Posterior cingulate gyrus (tissue), 11 donors: ENCODE results near the gene HAUS7.
A peak's percentile ranks its signal among the peaks of the same experiment; 100 is the strongest.

Source experiments
- DNase-seq, 10 donors: peaks; one replicate each; pipeline versions ENCODE4 v3.0.0 to v3.0.0-alpha.2; 2020 to 2021; ENCODE audit warnings: mixed read lengths in 3 of 10
- intact Hi-C: fragments of 100-400 bp; cut with DNase I; formaldehyde crosslinking; loops from one replicate; pipeline ENCODE4 v1.15.1; 2023

HAUS7 gene

DNA sequence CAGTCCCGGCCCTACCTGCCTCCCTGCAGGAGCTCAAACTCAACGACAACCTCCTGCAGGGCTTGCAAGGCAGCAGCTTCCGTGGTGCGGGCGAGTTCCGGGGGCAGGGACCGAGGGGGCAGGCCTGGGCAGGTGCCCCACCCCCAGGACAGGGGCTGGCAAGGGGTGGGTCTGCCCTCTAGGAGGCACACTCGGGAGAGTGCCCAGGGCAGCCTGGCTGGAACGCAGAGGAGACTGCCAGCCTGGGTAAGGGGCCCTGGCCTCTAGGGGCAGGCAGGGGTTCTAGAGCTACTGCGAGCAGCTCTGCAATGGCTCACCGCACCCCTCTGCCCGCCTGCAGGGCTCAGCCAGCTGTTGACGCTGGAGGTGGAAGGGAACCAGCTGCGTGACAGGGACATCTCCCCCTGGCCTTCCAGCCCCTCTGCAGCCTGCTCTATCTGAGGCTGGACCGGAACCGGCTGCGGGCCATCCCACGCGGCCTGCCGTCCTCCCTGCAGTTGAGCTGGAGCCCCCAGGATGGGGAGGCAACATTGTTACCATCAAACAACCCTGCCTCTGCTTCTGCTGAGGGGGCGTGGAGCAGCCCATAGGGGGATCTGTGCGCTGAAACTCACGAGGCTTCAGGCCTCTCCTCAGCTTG is 12.1 kb upstream of the HAUS7 start:
- no peak for DNase-seq
- intact Hi-C loops = no loop called here

DNA sequence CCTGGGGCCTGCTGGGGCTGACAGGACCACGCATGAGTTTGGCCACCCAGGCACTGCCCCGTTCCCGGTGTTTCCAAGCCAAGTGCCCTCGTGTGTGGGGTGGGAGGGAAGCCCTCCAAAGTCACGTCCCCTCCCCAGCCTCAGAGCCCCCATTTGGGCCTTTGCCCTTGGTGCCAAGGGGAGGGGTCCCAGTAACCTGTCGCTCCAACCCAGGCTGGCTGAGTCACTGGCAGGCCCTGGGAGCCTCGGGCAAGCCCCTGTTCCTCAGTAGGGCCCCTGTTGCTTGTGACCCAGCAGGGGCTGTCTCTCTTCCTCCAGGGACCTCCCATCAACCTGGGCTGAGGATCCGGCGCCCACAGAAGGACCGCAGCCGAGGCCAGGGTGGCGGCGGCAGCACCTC is 10.7 kb upstream of the HAUS7 start:
- no peak for DNase-seq
- intact Hi-C loops = no loop called here

DNA sequence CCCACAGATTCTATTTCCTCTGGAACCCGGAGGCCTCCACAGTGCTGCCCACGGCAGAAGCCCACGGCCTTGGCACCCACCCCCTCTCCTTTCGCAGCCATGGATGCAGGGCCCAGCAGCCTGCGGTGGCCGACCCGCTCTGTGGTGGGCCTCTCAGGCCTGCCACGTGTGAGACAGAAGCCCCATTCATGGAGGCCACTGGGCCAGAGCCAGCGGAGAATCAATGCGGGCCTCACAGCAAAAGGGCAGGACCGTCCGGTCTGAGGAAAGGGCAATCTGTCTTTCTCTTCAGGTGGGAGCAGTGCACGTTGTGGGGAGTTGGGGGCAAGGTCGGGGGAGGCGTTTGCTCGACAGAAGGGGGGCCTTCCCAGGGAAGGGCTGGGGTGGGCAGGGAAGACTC is 8.4 kb upstream of the HAUS7 start:
- intact Hi-C loops = no loop called here
- peak in 4 of 10 donors; percentile 17 to 46 (median 31) for DNase-seq

DNA sequence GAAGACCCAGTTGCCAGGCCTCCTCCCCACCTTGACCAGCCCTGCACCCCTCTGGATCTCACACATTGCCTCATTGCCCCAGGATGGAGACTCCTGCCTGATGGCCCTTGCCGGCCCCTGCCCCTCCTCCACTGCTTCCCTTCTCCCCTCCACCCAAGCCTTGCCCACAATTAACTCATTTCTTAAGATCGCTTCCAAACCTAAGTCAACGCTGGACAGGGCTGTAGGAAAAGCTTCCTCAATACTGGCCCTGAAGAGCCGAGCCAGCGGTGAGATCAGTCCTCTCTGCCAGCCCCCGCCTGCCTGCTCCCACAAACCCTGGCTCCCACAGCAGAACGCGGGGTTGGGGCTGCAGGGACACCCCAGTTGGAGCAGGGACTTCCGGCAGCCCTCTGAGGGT is 7.5 kb upstream of the HAUS7 start:
- intact Hi-C loops = no loop called here
- DNase-seq = no peak

DNA sequence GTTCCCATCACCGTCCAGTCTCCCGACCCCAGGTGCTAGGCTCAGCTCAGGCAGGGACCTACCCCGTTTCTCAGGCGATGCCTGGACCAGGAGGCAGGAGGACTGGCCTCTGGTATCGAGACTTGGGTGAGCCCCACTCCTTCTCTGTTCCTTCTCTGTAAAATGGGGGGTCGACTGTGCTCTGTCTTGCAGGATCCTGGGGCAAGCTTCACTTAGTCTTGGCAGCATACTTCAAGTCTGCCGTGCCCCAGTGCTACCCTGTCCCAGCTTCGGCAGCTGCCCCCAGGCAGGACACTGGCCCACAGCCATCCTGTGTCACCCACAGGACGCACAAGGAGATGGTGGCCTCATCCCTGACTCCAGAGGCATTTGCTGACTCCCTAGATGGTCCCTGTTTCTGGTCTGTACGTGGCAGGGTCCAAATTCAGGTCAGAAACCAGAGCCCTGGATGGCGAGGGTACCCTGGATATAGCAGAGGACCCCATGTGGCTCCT is 7.0 kb upstream of the HAUS7 start:
- no peak for DNase-seq
- intact Hi-C loops = no loop called here

DNA sequence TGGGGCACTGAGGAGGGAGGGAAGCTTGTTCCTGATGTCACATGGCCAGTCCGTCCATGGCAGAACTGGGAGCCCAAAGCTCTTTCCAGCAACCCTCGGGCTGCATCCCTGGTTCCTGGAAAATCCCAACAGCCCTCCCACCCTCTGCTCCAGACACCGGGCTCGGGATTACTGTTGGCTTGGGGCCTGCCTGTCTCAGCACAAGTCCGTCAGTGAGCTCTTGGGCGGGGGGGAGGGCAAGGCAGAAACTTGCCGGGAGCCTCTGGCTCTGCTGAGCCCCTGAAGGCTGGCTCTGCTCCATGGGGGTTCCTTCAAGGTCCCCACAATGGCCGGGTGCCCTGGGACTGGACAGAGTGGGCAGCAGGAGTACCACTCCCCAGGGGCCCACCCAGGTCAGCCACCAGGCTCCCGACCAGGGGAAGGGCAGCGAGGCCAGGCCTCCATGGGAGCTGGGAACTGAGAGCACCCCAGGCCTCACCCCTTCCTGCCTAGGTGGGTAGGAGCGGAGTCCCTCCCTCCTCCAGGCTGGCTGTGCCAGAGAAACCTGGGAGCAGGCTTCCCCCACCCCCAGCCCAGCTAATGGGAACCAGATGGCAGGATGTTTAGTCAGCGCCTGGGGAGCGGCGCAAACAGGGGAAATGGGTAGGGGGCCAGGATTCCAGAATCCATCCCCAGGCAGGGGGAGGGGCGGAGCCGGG is 6.4 kb upstream of the HAUS7 start:
- intact Hi-C loops = no loop called here
- no peak for DNase-seq

DNA sequence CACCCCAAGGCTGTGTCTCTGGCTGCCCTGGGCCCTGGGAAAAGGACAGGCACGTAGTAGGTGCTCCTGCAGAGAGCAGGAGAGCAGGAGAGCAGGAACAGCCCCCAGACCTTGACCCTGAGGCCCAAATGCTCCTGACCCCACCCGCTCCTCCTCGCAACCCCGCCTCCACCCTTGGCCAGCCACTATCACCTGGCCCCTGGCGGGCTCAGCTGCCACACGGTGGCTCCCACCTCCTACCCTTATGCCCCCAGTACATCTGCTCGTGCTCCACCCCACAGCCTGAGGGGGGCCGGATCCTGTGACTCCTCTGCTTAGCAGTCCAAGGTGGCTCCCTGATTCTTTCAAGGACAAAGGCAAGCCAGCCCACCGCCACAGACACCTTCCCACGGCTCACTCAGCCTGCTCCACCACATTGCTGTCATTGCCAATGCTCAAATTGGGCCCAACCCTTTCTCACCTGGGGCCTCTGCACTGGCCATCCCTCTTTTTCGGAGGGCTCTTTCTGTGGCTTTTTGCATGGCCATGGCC is 5.4 kb upstream of the HAUS7 start:
- DNase-seq = no peak
- intact Hi-C loops = no loop called here

DNA sequence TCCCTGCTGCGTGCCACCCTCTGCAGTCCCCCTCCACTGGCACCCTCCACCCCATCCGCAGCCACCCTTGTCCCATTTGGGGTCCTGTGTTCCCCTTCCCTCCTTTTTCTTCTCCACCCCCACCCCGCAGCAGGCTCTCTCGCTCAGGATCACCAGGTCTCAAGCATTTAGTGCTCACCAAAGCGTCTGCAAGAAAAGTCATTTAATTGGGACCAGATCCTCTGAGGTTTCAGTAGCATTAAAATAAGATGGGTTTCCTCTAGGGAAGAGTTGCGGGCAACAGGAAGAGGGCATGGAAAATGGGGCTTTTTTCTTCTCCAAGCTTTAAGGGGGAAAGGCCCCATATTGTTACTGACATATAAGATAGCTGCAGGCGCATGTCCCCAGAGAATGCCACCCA is 4.9 kb upstream of the HAUS7 start:
- no peak for DNase-seq
- intact Hi-C loops = no loop called here

DNA sequence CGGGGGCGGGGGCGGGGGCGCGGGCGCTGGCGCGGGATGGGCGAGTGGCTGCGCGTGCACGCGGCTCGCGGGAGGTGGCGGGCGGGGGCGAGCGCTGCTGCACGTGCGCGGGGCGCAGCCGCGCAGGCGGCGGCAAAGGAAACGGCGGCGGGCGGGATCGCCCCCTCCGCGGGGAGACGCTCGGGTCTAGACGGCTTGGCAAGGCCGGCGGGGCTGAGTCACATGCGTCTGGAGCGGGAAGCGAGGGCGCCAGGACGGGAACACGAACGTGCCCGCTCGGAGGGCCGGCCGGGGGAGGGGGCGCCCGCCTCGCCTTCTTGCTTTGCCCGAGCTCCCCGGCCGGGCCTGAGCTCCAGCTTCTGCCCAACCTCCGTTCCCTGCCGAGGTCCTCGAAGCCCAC is 4.3 kb upstream of the HAUS7 start:
- intact Hi-C loops = no loop called here
- DNase-seq = peak in 7 of 10 donors; percentile 39 to 93 (median 50)

DNA sequence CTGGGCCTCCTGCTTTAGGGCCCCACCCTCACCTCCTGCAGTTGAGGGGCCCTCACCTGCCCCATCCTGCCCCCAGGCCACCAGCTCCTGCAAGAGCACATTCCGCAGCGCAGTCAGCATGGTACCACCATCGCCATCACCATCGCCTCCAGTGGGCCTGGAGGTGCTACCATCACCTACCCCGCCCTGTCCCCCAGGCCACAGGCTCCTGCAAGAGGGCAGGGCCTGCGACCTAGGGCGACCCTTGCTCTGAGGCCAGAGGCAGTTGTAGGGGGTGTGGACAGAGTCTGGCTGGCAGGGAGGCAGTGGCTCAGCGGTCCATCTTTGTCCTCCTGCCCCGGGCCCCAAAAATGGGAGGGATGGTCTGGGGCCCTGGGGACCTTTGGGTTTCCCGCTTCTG is 3.9 kb upstream of the HAUS7 start:
- intact Hi-C loops = no loop called here

DNA sequence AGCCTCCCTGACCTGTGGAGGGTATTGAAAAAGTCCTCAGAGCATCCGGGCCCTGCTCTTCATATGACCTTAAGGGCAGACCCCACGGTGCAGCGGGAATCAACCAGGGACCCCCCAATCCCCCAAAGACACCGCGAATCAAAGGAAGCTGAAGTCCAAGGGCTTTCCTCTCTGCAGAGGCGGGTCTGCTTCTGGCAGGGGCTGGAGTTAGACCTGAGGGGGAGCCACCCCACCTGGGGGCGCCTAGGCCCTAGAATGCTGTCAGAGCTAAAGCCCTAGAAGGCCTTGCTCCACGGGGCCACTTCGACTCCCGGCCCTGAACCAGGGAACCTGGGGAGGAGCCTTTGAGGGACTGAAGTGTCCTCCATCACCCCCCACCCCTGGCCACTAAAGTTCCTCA is 2.8 kb upstream of the HAUS7 start:
- intact Hi-C loops = no loop called here
- DNase-seq = no peak

More for the DNA sequence above, 3.9 kb upstream of the HAUS7 start:
- DNase-seq = no peak

DNA sequence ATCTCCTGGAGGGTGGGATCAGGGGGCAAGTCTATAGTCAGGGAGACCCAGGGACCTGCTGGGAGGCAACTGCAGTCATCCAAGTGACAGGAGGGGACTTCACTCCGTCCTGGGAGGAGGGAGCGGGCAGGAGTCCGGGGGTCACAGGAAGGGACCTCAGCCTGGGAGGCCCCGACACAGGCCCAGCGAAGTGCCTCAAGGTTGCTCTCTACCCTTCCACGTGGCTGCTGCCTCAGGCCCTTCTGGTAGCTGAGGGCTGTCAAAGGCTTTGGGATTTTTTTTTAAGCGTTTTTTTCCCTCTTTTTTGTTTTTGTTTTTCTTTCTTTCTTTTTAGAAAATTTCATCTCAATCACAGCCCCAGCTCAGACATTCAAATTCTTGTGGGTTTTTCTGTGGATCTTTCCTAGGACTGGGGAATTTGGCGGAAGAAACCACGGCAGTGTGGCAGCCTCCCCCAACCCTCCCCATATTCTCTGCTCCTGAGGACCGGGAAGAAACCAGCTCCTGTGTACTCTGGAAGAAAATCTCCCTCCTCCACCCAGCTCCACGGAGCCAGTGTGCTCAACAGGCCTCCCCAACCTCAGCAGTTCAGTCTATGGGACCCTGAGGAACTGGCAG is 1.4 kb upstream of the HAUS7 start:
- DNase-seq = no peak
- intact Hi-C loops = loop anchor here (2.0 kb wide), 1 partner anchor 35 kb away; no protein-coding TSS in a partner anchor

DNA sequence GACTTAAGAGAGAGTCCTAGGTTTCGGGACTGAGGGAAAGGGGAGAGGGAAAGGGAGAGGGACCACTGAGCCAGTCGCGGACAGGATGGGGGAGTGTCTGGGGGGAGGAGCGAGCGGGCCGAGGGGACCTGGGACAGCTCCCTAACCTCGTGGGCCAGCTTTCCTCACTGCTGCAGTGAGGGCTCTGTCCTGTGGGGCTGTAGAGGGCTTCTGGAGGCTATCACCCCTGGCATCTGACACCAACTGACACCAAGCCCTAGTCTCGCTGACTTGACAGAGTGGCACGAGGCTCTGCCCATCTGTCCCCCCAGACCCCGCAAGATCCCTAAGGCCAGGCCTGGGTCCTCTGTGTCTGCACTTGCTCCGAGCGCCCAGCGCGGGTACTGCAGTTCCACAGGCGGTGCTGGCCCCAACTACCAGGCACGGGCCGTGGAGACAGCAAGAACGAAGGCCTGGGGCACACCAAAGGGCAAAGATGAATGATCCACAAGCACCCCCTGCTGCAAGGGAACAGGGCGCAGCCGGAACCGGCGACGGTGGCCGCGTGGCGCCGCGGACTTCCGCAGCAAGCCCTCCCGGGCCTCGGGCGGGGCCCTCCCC is 465 bp downstream of the HAUS7 start:
- intact Hi-C loops = loop anchor here (2.0 kb wide), 1 partner anchor 37 kb away; no protein-coding TSS in a partner anchor
- DNase-seq = peak in 2 of 10 donors; percentile 10 to 13

DNA sequence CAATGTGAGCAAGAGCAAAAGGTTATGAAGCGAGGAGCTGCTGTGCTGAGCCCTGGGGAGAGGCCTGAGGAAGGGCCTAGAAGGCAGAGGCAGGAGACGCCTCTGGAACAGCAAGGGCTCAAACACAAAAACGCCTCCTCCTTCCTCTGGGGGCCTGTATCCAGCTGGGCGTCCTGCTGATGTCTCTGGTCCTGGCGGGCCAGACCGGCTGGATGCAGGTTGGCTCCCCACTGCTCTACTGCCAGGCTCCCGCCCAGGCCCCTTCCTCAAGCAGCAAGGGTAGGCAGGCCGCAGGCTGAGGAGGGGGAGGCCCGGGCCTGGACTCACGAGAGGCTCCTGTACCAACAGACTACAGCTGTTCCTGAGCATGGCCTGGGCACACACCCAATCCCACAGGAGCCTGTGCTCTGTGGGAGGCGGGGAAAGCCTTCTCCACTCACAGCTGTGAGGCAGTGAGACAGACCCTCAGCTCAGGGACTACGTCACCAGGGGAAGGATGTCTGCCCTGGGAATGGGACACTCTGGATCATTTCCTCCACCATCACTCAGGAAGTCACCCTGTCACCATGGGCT is 2.3 kb downstream of the HAUS7 start:
- intact Hi-C loops = no loop called here

DNA sequence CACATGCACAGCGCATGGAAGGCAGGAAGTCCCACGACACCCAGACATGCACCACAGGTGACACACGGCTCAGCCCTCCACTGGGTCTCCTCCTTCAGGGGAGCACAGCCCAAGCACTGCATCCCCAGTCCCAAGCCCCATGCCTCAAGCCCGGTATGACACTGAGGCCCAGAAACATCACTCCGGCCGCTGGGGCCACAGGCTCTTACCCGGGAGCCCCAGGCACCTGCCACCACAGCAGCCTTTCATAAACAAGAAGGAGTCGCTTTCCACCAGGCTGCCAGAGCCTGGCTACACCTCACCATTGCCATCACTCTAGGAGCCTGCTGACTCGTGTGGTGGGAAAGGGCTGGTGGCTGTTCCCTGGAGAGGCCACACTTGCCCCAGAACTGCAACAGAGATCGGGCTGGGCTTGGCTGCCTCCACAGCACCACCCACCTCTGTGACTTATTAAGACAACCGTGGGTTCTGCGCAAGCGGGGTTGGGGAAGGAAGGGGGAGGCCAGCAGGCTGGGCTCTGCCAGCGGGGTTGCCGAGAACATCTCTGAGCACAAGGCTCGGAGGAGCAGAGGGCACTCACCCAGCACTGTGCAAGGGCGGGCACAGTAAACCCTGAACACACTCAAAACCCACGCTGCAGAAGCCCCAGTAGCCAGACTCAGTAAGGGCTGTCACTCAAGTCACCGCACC is 4.5 kb downstream of the HAUS7 start:
- intact Hi-C loops = no loop called here
- DNase-seq = peak in 3 of 10 donors; percentile 16 to 85 (median 41)

More for the DNA sequence above, 2.3 kb downstream of the HAUS7 start:
- DNase-seq = no peak

DNA sequence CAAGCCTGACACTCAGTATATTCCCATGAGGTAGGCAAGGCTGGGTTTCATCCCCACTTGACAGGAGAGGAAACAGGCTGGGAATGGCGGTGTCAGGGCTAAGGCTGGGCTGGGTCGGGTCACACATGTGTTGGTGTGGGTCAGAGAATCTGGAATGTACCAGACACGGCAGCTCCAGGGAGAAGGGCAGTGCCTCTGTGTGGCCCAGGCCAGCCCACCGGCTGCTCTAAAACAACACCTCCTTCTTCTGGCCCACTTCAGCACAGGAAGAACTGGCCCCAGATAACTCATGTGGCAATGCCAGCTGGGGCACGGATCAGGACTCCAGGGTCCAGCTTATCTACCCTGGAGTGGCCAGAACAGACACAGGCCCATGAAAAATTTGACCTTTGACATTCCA is 6.3 kb downstream of the HAUS7 start:
- DNase-seq = no peak
- intact Hi-C loops = no loop called here

DNA sequence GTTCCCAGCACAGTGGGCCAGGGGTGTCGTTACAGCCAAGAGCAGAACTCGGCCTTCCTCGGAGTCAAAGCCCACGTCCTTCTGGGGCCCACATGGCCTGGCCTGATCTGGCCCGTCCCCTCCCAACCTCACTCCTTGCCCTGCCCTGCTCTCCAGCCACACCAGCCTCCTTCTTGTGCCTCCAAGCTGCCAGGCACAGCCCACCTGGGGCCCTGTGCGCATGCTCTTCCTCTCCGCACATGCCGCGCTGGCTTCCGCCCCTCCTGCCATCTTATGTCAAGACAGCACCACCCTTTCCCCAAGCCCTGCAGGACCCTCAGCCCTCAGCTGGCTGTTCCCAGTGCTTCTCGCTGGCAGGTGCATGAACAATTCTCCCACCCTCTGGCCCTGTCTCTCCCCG is 6.8 kb downstream of the HAUS7 start:
- intact Hi-C loops = no loop called here
- peak in 1 of 10 donors; percentile 59 for DNase-seq

DNA sequence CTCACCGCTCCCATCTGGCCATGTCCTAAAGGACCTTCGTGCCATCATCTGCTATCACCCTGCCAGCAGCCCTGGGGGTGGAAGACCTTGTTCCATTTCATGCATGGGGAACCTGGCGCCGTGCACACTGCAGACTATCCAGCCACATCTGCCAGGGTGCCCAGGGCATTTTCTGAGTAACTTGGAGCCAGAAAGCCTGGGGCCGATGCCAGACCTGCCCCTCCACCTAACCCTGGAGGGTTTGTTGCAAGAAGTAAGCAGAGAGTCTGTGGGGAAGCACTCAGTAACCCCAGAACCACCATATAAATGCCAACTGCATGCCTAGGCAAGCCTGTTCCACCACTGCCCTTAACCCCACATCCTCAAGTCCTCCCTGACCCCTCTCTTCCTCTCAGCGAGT is 7.3 kb downstream of the HAUS7 start:
- intact Hi-C loops = no loop called here
- peak in 1 of 10 donors; percentile 62 for DNase-seq

DNA sequence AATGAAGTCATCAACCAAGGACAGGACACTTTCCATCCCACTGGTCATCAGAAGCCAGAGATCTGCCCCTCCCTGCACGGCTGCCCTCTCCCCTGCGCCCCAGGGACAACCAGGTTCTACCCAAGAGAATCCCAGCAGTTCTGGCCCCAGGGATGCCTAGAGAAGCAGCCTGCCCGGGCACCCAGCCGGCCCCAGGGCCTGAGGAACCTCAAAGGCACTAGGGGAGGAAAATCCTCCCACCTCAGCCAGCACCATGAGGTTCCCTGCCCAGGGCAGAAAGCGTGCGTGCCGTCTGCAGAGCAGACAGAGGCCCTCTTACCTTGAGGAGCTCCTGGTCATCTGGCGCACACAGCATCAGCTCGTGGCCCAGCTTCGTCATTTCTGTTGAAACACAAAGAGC is 8.1 kb downstream of the HAUS7 start:
- peak in 2 of 10 donors; percentile 65 to 73 for DNase-seq
- intact Hi-C loops = no loop called here

DNA sequence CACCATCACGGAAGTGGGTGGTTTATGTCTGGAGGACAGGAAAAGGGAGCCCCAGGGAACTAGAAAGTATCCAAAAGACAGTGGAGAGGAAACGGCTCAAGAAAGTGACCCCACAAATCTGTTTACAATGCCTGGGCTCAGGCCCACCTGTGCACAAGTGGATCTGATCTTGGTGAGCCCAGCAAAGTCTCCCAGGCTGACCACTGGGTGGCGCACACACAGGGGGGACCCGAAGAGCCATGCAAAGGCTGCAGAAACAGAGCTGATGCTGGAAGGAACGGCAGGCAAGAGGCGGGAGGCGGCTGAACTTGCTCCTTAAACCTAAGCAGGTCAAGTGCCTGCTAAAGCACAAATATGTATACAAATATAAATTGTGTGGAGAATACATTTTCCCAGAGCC is 9.6 kb downstream of the HAUS7 start:
- intact Hi-C loops = no loop called here
- DNase-seq = peak in 8 of 10 donors; percentile 48 to 93 (median 58)
